Purkinje cell (primary cell): ENCODE data around the gene FBXO5. TPM values are rescaled to one million over a fixed set of nuclear protein-coding genes. Genes with fewer than 3 reads are reported as not detected.

ENCODE experiments used
- polyA plus RNA-seq: library from polyadenylated mRNA; unstranded; fragments of >200 nt; fragmentation: Nextera tagmentation; gene quantifications from 2 replicates; pipeline ENCODE4 v1.2.1, GENCODE V29; 2014

Gene FBXO5
- 0.78 and 1.8 TPM in 2 replicates for polyA plus RNA-seq

GRCh38 chr6:152982904-152983636, at the start of gene FBXO5:
FBXO5 (minus strand) TSS chr6:152983041; CDS start chr6:152982959, 82 bp downstream.

GRCh38 chr6:153002613-153003365, 19.9 kb upstream of the FBXO5 start, which contains the start of gene MTRF1L:
MTRF1L (minus strand) TSS chr6:153002709; CDS start chr6:153002685, 24 bp downstream.

Other genes starting within 250 kb of the FBXO5 start
- gene VIP, start 232.2 kb downstream of the FBXO5 start, polyA plus RNA-seq = not detected in 2 replicates
- gene MTRF1L, start 19.7 kb upstream of the FBXO5 start, polyA plus RNA-seq = 9.2 and 17.7 TPM in 2 replicates
- gene RGS17, start 148.2 kb upstream of the FBXO5 start, polyA plus RNA-seq = 3.1 and 5.8 TPM in 2 replicates